Ectodermal cell (in vitro differentiated cells): Measurements from ENCODE around the gene PLVAP.

Experiments
- H3K27ac ChIP-seq: 2 replicates; pipeline ENCODE4 v1.7.0; 2013; ENCODE audit warnings: mild to moderate bottlenecking, low read depth, low read length; ENCODE audit not compliant: insufficient read depth, poor library complexity, severe bottlenecking
- H3K27me3 ChIP-seq: 2 replicates; pipeline ENCODE4 v1.7.0; 2013; ENCODE audit warnings: mild to moderate bottlenecking, low read length; ENCODE audit not compliant: insufficient read depth, control insufficient read depth, poor library complexity, severe bottlenecking
- H3K36me3 ChIP-seq: one replicate; pipeline ENCODE4 v1.7.0; 2013; ENCODE audit warnings: low read length; ENCODE audit not compliant: control insufficient read depth, insufficient read depth
- H3K4me1 ChIP-seq: one replicate; pipeline ENCODE4 v1.7.0; 2013; ENCODE audit warnings: low read length; ENCODE audit not compliant: control insufficient read depth, insufficient read depth
- H3K4me3 ChIP-seq: 2 replicates; pipeline ENCODE4 v1.7.0; 2013; ENCODE audit warnings: low read depth, low read length, control low read depth; ENCODE audit not compliant: insufficient read depth
- H3K9me3 ChIP-seq: 2 replicates; pipeline ENCODE4 v1.7.0; 2013; ENCODE audit warnings: mild to moderate bottlenecking, low read length, moderate library complexity; ENCODE audit not compliant: control insufficient read depth
- WGBS, 2 experiments: methylation state at CpG; one replicate each; pipeline ENCODE4 v1.1.7; 2013; ENCODE audit warnings: missing lambda C conversion rate in 2 of 2; 5-methylcytosine and 5-hydroxymethylcytosine counted together

Gene PLVAP

DNA sequence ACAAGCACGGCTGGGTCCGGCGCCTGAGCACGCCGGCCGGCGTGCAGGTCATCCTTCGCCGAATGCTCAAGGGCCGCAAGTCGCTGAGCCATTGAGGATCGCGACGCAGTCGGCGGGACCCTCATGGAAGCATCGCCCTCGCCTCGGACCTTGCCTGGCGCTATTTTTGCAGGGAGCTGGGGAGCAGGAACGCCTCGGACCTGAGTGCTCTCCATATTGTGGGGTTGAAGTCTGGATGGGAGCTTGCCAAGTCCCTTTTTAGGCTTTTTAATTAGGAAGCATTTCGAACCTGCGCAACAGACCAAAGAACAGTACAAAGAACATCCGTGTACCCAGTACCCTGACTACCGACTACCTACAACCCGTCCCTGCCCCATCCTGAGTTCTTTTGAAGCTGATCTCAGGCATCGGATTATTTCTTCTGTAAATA lies 70.8 kb downstream of the PLVAP start:
- peak overlapping the region; percentile 66 for H3K4me3 ChIP-seq
- peaks cover 6% of the 10 kb centered on the region for H3K4me1 ChIP-seq
- no peaks in the 10 kb centered on the region for H3K27me3 ChIP-seq
- H3K9me3 ChIP-seq = no peaks in the 10 kb centered on the region
- no peak overlapping the region for H3K27ac ChIP-seq
- no peaks in the 10 kb centered on the region for H3K36me3 ChIP-seq
- 6 to 7% methylated on average over 28 of the region's 28 CpGs for WGBS, 2 experiments

DNA sequence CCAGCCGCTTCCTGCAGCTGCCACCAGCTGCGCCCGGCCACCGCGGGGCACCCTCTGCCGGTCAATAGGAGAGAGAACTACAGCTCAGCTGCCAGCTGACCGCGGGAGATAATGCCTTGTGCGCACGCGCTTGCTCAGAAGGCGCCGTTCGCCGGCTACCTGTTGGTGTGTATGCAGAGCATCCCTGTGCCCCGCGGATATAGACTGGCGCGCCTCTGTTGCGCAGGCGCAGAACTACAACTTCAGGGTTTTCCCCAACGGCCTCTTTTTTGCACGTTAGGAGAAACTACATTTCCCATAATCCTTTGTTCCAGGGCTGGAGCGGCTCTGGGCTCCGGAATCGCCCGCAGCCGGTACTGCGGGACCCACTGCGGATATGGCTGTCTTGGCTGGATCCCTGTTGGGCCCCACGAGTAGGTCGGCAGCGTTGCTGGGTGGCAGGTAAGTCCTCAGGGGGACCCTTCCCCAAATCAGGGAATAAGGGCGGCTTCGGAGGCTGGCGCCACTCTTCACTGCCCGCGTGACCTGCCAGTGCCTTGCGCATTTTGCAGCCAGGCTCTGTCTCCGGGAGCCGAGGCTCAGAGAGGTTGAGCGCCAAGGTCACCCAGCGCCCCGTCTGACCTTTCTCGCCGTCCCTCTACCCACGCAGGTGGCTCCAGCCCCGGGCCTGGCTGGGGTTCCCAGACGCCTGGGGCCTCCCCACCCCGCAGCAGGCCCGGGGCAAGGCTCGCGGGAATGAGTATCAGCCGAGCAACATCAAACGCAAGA lies 71.4 kb downstream of the PLVAP start, which contains the start of gene MRPL34:
Gene MRPL34 (plus strand): TSS at position 356 of the 768 bp plus-strand sequence. CDS start 21 bp downstream, at position 377.
- H3K4me3 ChIP-seq = peak within 1 kb of the TSS; percentile 66
- WGBS, 2 experiments = 0% methylated on average over 55 of the region's 55 CpGs
- no peaks in the 10 kb centered on the region for H3K27me3 ChIP-seq
- no peaks in the 10 kb centered on the region for H3K9me3 ChIP-seq
- H3K27ac ChIP-seq = peak within 1 kb of the TSS; percentile 30
- H3K4me1 ChIP-seq = peaks cover 6% of the 10 kb centered on the region
- H3K36me3 ChIP-seq = no peaks in the 10 kb centered on the region

DNA sequence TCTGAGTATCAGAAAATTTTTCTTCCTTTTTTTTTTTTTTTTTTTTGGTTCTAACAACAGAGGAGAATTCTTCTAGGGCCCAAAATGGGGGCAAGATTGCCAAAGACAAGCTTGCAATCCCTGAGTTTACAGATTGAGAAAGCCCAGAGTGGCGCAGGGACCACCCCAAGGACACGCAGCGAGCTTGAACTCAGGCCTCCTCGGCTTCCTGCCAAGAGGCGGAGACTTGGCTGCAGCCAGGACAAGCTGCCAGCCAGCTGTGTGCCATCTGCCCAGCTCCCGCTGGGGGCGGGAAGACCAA lies 72.0 kb downstream of the PLVAP start:
- no peaks in the 10 kb centered on the region for H3K9me3 ChIP-seq
- H3K27ac ChIP-seq = peak overlapping the region; percentile 2
- H3K4me1 ChIP-seq = peaks cover 6% of the 10 kb centered on the region
- no peaks in the 10 kb centered on the region for H3K36me3 ChIP-seq
- H3K4me3 ChIP-seq = peak overlapping the region; percentile 66
- 8 to 11% methylated on average over 7 of the region's 7 CpGs for WGBS, 2 experiments
- H3K27me3 ChIP-seq = no peaks in the 10 kb centered on the region

DNA sequence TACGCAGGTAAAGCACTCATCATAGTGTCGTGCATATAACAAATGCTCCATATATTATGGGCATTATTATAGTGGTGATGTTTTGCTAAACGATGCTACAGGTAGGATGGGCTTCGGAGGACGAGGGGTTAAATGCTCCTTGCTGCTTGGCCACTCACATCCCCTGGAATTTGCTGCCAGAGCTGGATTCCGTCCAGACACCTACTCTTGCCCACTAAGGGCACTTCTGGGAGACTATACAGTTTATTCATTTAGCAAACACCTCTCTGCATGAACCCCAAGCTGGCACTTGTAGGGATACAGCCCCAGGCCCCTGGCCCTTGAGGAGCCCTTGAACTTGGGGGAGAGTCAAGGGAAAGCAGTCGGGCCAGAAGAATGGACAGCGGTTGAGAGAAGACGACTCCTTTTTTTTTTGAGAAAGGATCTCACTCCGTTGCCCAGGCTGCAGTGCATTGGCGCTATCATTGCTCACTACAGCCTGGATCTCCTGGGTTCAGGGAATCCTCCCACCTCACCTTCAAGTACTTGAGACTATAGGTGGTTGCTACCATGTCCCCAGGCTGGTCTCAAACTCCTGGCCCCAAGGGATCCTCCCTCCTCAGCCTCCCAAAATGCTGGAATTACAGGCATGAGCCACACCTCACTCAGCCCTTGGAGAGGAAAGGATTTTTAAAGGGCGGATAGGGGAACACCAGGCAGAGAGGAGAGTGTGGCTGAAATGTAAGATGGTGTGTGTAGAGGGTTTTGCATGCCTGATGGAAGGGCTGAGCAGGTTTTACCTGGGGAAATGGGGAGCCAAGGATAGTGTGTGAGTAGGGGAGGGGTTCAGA lies 72.5 kb downstream of the PLVAP start:
- Histone ChIP-seq H3K9me3 (no peaks in the 10 kb centered on the region), H3K4me3 (no peak overlapping the region), H3K36me3 (no peaks in the 10 kb centered on the region), H3K4me1 (peaks cover 6% of the 10 kb centered on the region), H3K27me3 (no peaks in the 10 kb centered on the region), H3K27ac (no peak overlapping the region)
- WGBS, 2 experiments = 82 to 83% methylated on average over 10 to 12 of the region's 12 CpGs

DNA sequence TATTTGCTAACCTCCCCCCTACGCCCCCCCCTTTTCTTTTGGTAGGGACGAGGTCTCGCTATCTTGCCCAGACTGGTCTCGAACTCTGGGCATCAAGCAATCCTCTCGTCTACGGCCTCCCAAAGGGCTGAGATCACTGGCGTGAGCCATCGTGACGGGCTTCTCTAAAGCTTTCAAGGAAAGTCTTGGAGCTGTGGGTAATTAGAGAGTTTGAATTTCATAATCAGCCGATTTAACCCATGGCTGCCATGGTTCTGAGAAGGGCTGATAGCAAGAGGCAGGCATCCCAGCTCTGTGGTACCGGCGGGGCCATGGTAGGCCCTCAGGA lies 73.2 kb downstream of the PLVAP start:
- H3K27ac ChIP-seq = no peak overlapping the region
- peaks cover 6% of the 10 kb centered on the region for H3K4me1 ChIP-seq
- no peaks in the 10 kb centered on the region for H3K9me3 ChIP-seq
- H3K4me3 ChIP-seq = no peak overlapping the region
- no peaks in the 10 kb centered on the region for H3K27me3 ChIP-seq
- H3K36me3 ChIP-seq = no peaks in the 10 kb centered on the region
- 87% methylated on average over 12 of the region's 12 CpGs for WGBS, 2 experiments

DNA sequence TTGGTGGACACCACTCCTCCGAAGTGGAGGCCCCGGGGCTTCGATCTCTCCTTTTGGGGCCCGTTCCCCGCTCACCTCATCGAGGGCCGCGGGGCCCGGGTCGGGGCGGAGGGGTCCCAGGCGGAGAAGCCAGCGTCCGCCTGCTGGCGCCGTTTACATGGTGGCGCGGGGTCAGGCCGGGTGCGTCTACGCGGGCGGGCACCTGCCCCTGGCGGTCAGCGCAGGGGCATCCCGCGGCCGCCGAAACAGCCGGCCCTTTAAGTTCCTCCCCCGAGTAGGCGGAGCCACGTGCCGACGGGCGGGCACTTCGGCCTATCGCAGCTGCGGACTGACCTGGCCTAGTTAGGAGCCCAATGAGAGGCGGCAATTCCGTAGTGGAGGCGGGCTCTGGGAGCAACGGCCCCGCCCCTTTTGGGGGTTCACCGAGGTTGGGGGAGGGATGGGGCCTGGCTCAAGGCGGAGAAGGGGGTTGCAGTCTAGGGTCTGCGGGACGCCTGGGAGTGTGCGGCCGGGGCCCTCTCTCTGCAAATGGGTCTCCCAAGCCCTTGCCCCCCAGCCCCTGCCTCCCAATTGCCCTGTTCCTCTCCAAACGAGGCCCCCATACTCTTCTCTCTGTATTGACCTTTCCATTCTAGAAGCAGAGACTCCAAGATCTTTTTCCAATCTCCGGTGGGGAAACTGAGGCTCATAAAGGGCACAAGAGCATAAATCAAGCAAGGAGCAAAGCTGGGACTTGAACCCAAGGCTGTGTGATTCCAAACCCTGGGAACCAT lies 73.8 kb downstream of the PLVAP start, which contains the start of gene ABHD8:
Gene ABHD8 (minus strand): TSS at position 259 of the 773 bp plus-strand sequence. CDS start 1,809 bp downstream, outside the sequence.
- peaks cover 4% of the 10 kb centered on the region for H3K36me3 ChIP-seq
- WGBS, 2 experiments = 2 to 3% methylated on average over 52 of the region's 52 CpGs
- H3K4me3 ChIP-seq = peak within 1 kb of the TSS; percentile 67
- peaks cover 6% of the 10 kb centered on the region for H3K4me1 ChIP-seq
- no peaks in the 10 kb centered on the region for H3K9me3 ChIP-seq
- H3K27me3 ChIP-seq = no peaks in the 10 kb centered on the region
- H3K27ac ChIP-seq = no peak within 1 kb of the TSS

DNA sequence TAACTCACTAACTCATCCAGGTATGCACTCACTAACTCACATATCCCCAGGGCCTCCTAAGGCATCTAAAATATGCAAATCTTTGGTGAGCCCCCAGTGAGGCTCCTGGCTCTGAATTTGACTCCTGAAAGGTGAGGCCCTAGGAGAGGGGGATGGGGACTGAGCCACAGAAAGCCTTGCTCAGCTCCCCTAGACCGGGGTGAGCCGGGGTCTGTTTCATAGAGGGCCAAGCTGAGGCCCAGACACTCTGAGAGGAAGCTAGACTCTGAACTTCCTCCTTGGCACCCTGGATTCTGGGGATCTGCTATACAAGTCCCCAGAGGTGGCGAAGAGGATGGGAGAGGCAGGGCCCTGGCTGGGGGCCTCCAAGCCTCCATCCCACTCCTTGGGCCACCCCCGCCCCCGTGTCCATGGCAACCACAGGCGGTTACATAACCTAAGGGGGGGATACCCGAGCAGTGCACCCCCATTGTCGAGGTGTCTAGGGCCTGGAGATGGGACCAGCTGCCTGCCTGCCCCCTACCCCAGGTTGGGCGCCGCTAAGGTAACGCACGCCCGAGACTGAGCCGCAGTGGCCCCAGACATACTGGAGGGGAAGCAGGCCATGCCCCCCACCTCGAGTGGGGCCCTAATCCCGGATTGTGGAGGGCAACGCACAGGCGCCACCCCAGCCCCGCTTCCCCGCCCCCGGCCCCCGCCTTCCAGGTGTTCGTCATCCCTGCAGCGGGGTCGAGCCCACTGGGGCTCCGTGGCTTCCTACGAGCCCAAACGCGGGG lies 74.6 kb downstream of the PLVAP start:
- Histone ChIP-seq H3K9me3 (no peaks in the 10 kb centered on the region), H3K27me3 (no peaks in the 10 kb centered on the region), H3K4me3 (peak overlapping the region; percentile 67), H3K4me1 (peaks cover 6% of the 10 kb centered on the region), H3K36me3 (peaks cover 8% of the 10 kb centered on the region), H3K27ac (no peak overlapping the region)
- 19 to 20% methylated on average over 29 of the region's 29 CpGs for WGBS, 2 experiments
